ENCODE results near the gene B9D2.

- TF ChIP-seq CTCF (IDR thresholded peaks at IDR 0.05): no peak
- TF ChIP-seq POLR2A (IDR thresholded peaks at IDR 0.05): no peak
Measured at GRCh38 chr19:41332468-41332867, 31.5 kb downstream of the B9D2 start.
